ENCODE results near the gene HLA-B.
"Not testable (repeated sequence)": the region's sequence is repeated elsewhere in the genome, so short reads cannot be mapped to it uniquely, and the experiment has no call there.

HLA-B gene

GRCh38 chr6:31356946-31357466 lies at the start of gene HLA-B:
TSS of gene HLA-B (minus strand) at chr6:31357179. CDS start at chr6:31357158, 21 bp downstream.
- H3K79me2 ChIP-seq (ENCODE audit: control insufficient read depth, low read length): peaks cover 18% of the 10 kb centered on the region
- H3K9me3 ChIP-seq (ENCODE audit: control insufficient read depth, insufficient read depth, low read length): no peaks in the 10 kb centered on the region
- peaks cover 11% of the 10 kb centered on the region; the same call in 1 of the 2 replicates for H3F3A ChIP-seq (ENCODE audit: control insufficient read depth, insufficient read depth)
- H3K4me3 ChIP-seq (ENCODE audit: low read length): peak within 1 kb of the TSS; percentile 81
- H3K9me2 ChIP-seq (replicated peaks; ENCODE audit: control insufficient read depth, low read length): no peaks in the 10 kb centered on the region
- H4K20me1 ChIP-seq (ENCODE audit: control insufficient read depth, insufficient read depth, low read depth, low read length): peaks cover 7% of the 10 kb centered on the region; the same call in 1 of the 2 replicates
- peak within 1 kb of the TSS; percentile 51 for H3K27ac ChIP-seq (ENCODE audit: low read depth, low read length)
- H3K27me3 ChIP-seq (ENCODE audit: control insufficient read depth, low read length): 0 out of 2 replicates have a peak, but pooled peaks cover 3% of the 10 kb centered on the region
- H3K4me2 ChIP-seq (ENCODE audit: low read length): peak within 1 kb of the TSS; percentile 93
- peaks cover 34% of the 10 kb centered on the region for H3K36me3 ChIP-seq (ENCODE audit: control insufficient read depth, low read length)
- peaks cover 44% of the 10 kb centered on the region for H3K4me1 ChIP-seq (ENCODE audit: control insufficient read depth, low read length)
- TF ChIP-seq EZH2phosphoT487 (IDR thresholded peaks at IDR 0.05; ENCODE audit: borderline replicate concordance, low read length): no peak
- TF ChIP-seq, protein P1, sequence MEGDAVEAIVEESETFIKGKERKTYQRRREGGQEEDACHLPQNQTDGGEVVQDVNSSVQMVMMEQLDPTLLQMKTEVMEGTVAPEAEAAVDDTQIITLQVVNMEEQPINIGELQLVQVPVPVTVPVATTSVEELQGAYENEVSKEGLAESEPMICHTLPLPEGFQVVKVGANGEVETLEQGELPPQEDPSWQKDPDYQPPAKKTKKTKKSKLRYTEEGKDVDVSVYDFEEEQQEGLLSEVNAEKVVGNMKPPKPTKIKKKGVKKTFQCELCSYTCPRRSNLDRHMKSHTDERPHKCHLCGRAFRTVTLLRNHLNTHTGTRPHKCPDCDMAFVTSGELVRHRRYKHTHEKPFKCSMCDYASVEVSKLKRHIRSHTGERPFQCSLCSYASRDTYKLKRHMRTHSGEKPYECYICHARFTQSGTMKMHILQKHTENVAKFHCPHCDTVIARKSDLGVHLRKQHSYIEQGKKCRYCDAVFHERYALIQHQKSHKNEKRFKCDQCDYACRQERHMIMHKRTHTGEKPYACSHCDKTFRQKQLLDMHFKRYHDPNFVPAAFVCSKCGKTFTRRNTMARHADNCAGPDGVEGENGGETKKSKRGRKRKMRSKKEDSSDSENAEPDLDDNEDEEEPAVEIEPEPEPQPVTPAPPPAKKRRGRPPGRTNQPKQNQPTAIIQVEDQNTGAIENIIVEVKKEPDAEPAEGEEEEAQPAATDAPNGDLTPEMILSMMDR (IDR thresholded peaks at IDR 0.05; ENCODE audit: low read depth, low read length, poor library complexity, severe bottlenecking): no peak

DNA sequence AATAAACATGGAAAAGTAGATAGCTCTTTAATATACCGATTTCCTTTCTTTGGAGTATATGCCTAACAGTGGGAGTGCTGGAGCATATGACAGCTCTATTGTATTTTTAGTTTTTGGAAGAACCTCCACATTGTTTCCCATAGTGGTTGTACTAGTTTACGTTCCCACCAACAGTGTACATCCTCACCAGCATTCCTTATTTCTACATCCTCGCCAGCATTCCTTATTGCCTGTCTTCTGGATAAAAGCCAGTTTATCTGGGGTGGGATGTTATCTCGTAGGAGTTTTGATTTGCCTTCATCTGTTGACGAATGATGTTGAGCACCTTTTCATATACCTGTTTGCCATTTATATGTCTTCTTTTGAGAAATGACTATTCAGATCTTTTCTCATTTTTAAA lies 49.0 kb upstream of the HLA-B start:
- no peak overlapping the region for H3K4me3 ChIP-seq (ENCODE audit: low read length)
- H3K9me2 ChIP-seq (replicated peaks; ENCODE audit: control insufficient read depth, low read length): no peaks in the 10 kb centered on the region
- H3K27ac ChIP-seq (ENCODE audit: low read depth, low read length): no peak overlapping the region
- peaks cover 9% of the 10 kb centered on the region; the same call in 1 of the 2 replicates for H4K20me1 ChIP-seq (ENCODE audit: control insufficient read depth, insufficient read depth, low read depth, low read length)
- H3K27me3 ChIP-seq (ENCODE audit: control insufficient read depth, low read length): no peaks in the 10 kb centered on the region
- H3K9me3 ChIP-seq (ENCODE audit: control insufficient read depth, insufficient read depth, low read length): 0 out of 2 replicates have a peak, but pooled peaks cover 4% of the 10 kb centered on the region
- 0 out of 2 replicates have a peak overlapping the region, but pooled peaks have one; percentile 2 for H3K4me2 ChIP-seq (ENCODE audit: low read length)
- H3K4me1 ChIP-seq (ENCODE audit: control insufficient read depth, low read length): peaks cover 32% of the 10 kb centered on the region
- H3K79me2 ChIP-seq (ENCODE audit: control insufficient read depth, low read length): peaks cover 95% of the 10 kb centered on the region
- H3K36me3 ChIP-seq (ENCODE audit: control insufficient read depth, low read length): peaks cover 27% of the 10 kb centered on the region
- peaks cover 16% of the 10 kb centered on the region for H3F3A ChIP-seq (ENCODE audit: control insufficient read depth, insufficient read depth)
- no peak for TF ChIP-seq EZH2phosphoT487 (IDR thresholded peaks at IDR 0.05; ENCODE audit: borderline replicate concordance, low read length)
- TF ChIP-seq, protein P1 (IDR thresholded peaks at IDR 0.05; ENCODE audit: low read depth, low read length, poor library complexity, severe bottlenecking): no peak

GRCh38 chr6:31404061-31404364 lies 47.0 kb upstream of the HLA-B start:
- H4K20me1 ChIP-seq (ENCODE audit: control insufficient read depth, insufficient read depth, low read depth, low read length); H3K27ac ChIP-seq (ENCODE audit: low read depth, low read length); H3K9me2 ChIP-seq (replicated peaks; ENCODE audit: control insufficient read depth, low read length); H3K9me3 ChIP-seq (ENCODE audit: control insufficient read depth, insufficient read depth, low read length); H3K27me3 ChIP-seq (ENCODE audit: control insufficient read depth, low read length): not testable (repeated sequence)
- peaks cover 32% of the 10 kb centered on the region for H3K4me1 ChIP-seq (ENCODE audit: control insufficient read depth, low read length)
- peaks cover 88% of the 10 kb centered on the region for H3K79me2 ChIP-seq (ENCODE audit: control insufficient read depth, low read length)
- peaks cover 19% of the 10 kb centered on the region for H3F3A ChIP-seq (ENCODE audit: control insufficient read depth, insufficient read depth)
- H3K36me3 ChIP-seq (ENCODE audit: control insufficient read depth, low read length): peaks cover 12% of the 10 kb centered on the region
- H3K4me2 ChIP-seq (ENCODE audit: low read length): peak overlapping the region; percentile 75
- peak overlapping the region; percentile 95 for H3K4me3 ChIP-seq (ENCODE audit: low read length)

- peaks cover 12% of the 10 kb centered on the region for H3K36me3 ChIP-seq (ENCODE audit: control insufficient read depth, low read length)
- peak within 1 kb of the TSS; percentile 75 for H3K4me2 ChIP-seq (ENCODE audit: low read length)
- 0 out of 2 replicates have a peak, but pooled peaks cover 4% of the 10 kb centered on the region for H3K9me3 ChIP-seq (ENCODE audit: control insufficient read depth, insufficient read depth, low read length)
- H3K4me3 ChIP-seq (ENCODE audit: low read length): peak within 1 kb of the TSS; percentile 95
- peaks cover 19% of the 10 kb centered on the region for H3F3A ChIP-seq (ENCODE audit: control insufficient read depth, insufficient read depth)
- H3K27me3 ChIP-seq (ENCODE audit: control insufficient read depth, low read length): no peaks in the 10 kb centered on the region
- no peaks in the 10 kb centered on the region for H3K9me2 ChIP-seq (replicated peaks; ENCODE audit: control insufficient read depth, low read length)
- TF ChIP-seq, protein P1 (IDR thresholded peaks at IDR 0.05; ENCODE audit: low read depth, low read length, poor library complexity, severe bottlenecking): no peak
- no peak for TF ChIP-seq EZH2phosphoT487 (IDR thresholded peaks at IDR 0.05; ENCODE audit: borderline replicate concordance, low read length)
- peaks cover 37% of the 10 kb centered on the region for H3K4me1 ChIP-seq (ENCODE audit: control insufficient read depth, low read length)
- H3K27ac ChIP-seq (ENCODE audit: low read depth, low read length): peak within 1 kb of the TSS; percentile 69
- peaks cover 88% of the 10 kb centered on the region for H3K79me2 ChIP-seq (ENCODE audit: control insufficient read depth, low read length)
- 0 out of 2 replicates have a peak, but pooled peaks cover 4% of the 10 kb centered on the region for H4K20me1 ChIP-seq (ENCODE audit: control insufficient read depth, insufficient read depth, low read depth, low read length)
Observed at GRCh38 chr6:31403283-31404060, 46.5 kb upstream of the HLA-B start, which contains the start of gene MICA. TSS of gene MICA (plus strand) at chr6:31403595. CDS start at chr6:31403633, 38 bp downstream.

All from DOHH2 (cell line).